ENCODE data around the gene CD99L2. TPM values are rescaled to one million over a fixed set of nuclear protein-coding genes. Genes with fewer than 3 reads are reported as not detected.
"Not testable (repeated sequence)": the region's sequence is repeated elsewhere in the genome, so short reads cannot be mapped to it uniquely, and the experiment has no call there.

The CD99L2 gene
- total RNA-seq, 1 donor from 2014 or later = 33.2 TPM

DNA sequence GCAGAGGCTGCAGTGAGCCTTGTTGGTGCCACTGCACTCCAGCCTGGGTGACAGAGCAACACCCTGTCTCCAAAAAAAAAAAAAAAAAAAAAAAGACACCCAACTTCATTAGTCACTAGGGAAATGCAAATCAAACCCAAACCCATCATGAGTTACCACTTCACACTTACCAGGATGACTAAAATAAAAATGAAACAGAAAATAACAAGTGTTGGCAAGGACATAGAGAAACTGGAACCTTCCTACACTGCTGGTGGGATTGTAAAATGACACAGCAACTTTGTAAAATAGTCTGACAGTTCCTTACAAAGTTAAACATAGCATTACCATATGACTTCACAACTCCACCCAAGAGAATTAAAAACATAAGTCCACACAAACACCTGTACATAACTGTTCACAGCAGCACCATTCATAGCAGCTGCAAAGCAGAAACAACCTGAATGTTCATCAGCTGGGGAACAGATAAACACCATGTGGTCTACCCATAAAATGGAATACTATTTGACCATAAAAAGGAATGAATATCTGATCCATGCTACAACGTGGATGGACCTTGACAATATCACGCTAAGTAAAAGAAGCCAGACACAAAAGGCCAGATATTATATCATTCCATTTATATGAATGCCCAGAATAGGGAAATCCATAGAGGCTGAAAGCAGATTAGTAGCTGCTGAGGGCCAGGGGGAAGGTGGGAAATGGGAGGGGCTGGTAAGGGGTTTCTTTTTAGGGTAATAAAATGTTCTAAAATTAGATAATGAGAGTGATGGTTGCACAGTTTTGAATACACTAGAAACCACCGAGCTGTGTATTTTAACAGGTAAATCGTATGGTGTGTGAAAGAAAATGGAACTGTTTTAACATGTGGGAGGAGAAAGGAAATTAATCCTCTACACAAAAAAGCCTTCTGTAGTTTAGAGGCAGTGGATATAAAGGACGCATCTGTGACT, 18.3 kb downstream of the CD99L2 start:
- intact Hi-C loops (cut with DNase I) = no loop called here
- Histone ChIP-seq H3K9me3 (no peaks in the 10 kb centered on the region), H3K27me3 (ENCODE audit: low read depth) (no peaks in the 10 kb centered on the region), H3K36me3 (no peaks in the 10 kb centered on the region), H3K4me3 (no peak overlapping the region), H3K27ac (no peak overlapping the region), H3K4me1 (no peaks in the 10 kb centered on the region)
- TF ChIP-seq, protein P1, sequence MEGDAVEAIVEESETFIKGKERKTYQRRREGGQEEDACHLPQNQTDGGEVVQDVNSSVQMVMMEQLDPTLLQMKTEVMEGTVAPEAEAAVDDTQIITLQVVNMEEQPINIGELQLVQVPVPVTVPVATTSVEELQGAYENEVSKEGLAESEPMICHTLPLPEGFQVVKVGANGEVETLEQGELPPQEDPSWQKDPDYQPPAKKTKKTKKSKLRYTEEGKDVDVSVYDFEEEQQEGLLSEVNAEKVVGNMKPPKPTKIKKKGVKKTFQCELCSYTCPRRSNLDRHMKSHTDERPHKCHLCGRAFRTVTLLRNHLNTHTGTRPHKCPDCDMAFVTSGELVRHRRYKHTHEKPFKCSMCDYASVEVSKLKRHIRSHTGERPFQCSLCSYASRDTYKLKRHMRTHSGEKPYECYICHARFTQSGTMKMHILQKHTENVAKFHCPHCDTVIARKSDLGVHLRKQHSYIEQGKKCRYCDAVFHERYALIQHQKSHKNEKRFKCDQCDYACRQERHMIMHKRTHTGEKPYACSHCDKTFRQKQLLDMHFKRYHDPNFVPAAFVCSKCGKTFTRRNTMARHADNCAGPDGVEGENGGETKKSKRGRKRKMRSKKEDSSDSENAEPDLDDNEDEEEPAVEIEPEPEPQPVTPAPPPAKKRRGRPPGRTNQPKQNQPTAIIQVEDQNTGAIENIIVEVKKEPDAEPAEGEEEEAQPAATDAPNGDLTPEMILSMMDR (IDR thresholded peaks at IDR 0.05) = no peak
- ATAC-seq = no peak
- no peak for DNase-seq

DNA sequence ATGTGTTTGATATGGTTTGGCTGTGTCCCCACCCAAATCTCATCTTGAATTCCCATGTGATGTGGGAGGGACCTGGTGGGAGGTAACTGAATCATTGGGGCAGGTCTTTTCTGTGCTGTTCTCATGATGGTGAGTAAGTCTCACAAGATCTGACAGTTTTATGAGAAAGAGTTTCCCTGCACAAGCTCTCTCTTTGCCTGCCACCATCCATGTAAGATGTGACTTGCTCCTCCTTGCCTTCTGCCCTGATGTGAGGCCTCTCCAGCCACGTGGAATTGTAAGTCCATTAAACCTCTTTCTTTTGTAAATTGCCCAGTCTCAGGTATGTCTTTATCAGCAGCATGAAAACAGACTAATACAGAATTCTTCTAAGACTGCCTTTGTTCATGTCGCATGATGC, 22.8 kb downstream of the CD99L2 start:
- intact Hi-C loops (cut with DNase I); H3K27me3 ChIP-seq (ENCODE audit: low read depth); H3K36me3 ChIP-seq; ATAC-seq; DNase-seq; H3K27ac ChIP-seq; H3K9me3 ChIP-seq; H3K4me3 ChIP-seq; H3K4me1 ChIP-seq: not testable (repeated sequence)

DNA sequence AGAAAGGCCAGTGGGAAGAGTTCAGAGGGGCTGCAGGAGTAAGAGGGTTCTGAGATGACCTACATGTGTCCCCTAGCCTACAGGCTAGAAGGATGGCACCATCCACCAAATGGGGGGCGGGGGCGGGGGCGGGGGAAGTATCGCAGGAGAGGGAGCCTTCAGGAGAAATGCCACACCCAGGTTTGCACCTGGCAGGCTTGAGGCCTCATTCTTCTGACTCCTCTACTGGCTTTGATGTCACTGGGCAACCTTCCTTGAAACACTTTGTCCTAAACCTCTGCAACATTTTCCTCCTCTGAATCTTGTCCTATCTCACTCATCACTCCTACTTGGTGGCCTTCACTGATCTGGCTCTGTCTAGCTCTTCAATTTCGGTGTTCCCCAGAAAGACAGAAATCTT, 24.0 kb downstream of the CD99L2 start:
- H3K27ac ChIP-seq = no peak overlapping the region
- no peaks in the 10 kb centered on the region for H3K36me3 ChIP-seq
- intact Hi-C loops (cut with DNase I) = no loop called here
- H3K4me1 ChIP-seq = peaks cover 3% of the 10 kb centered on the region
- no peaks in the 10 kb centered on the region for H3K9me3 ChIP-seq
- no peak for DNase-seq
- no peak overlapping the region for H3K4me3 ChIP-seq
- no peaks in the 10 kb centered on the region for H3K27me3 ChIP-seq (ENCODE audit: low read depth)
- no peak for ATAC-seq
- TF ChIP-seq, protein P1 (IDR thresholded peaks at IDR 0.05) = no peak

DNA sequence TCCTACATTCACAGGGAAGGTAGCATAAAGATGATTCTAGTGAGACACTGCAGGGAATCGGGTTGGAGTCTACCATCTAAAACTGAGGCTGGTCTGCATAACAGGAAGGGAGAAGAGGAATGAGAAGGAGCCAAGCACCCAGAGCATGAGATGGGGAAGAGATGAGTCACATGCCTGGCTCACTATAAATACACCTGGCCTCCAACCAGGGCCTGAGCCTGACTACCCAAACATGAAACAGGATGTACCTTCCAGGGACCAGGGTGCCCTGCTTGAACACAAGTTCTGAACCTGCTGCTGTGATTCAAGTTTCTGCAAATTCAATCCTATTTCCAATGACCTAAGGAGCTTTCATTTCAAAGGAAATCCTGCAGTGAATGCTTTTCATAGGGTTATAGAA, 24.9 kb downstream of the CD99L2 start:
- peak in 1 of 2 donors; percentile 29 for ATAC-seq
- TF ChIP-seq, protein P1 (IDR thresholded peaks at IDR 0.05) = no peak
- H3K27ac ChIP-seq = no peak overlapping the region
- no peak for DNase-seq
- intact Hi-C loops (cut with DNase I) = no loop called here
- no peaks in the 10 kb centered on the region for H3K27me3 ChIP-seq (ENCODE audit: low read depth)
- no peaks in the 10 kb centered on the region for H3K36me3 ChIP-seq
- H3K4me3 ChIP-seq = no peak overlapping the region
- H3K4me1 ChIP-seq = peaks cover 3% of the 10 kb centered on the region
- no peaks in the 10 kb centered on the region for H3K9me3 ChIP-seq

DNA sequence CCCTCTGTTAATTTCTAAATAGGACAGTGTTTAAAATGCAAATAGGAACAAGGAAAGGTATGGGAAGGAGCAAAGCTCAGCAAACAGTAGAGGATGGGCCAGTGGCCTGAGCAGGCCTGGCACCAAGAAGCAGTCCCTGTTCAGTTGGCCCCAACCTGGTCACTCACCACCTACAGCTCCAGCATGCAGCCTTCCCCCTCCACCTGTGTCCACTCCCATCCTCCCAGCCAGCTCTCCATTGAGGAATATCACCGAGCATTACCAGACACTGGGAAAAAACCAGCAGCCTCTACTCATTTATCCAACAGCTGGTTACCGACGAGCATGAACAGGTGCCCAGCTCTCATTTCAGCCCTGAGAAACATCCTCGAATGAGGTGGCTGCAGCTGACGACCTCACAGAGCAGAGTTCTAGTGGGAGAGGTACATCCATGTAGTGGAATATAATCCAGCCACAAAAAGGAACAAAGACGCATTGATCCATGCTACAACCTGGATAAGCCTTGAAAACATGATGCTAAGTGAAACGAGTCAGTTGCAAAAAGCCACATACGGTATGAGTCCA, 25.6 kb downstream of the CD99L2 start:
- DNase-seq = no peak
- no peaks in the 10 kb centered on the region for H3K9me3 ChIP-seq
- no peaks in the 10 kb centered on the region for H3K27me3 ChIP-seq (ENCODE audit: low read depth)
- intact Hi-C loops (cut with DNase I) = no loop called here
- H3K36me3 ChIP-seq = no peaks in the 10 kb centered on the region
- TF ChIP-seq, protein P1 (IDR thresholded peaks at IDR 0.05) = no peak
- H3K4me3 ChIP-seq = no peak overlapping the region
- no peak for ATAC-seq
- H3K4me1 ChIP-seq = peaks cover 3% of the 10 kb centered on the region
- no peak overlapping the region for H3K27ac ChIP-seq

DNA sequence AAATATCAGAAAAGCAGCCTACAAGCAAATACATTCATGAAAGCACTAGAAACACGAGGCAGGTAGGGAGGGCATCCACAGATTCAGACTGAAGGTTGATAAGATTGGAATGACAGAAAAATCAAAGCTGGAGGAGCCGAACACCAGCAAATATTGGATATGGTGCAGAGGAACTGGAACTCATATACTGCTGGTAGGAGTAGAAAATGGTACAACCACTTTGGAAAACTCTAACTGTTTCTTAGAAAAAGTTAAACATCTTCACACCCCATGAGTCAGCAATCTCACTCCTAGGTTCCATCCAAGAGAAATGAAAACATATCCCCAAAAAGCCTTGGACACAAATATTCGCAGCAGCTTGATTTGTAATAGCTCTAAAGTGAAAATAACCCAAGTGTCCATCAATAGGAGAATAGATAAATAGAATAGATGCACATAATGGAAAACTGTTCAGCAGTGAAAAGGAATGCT, 27.1 kb downstream of the CD99L2 start:
- intact Hi-C loops (cut with DNase I) = no loop called here
- H3K4me3 ChIP-seq = no peak overlapping the region

More for the DNA sequence above, 27.1 kb downstream of the CD99L2 start:
- TF ChIP-seq, protein P1 (IDR thresholded peaks at IDR 0.05) = no peak
- Histone ChIP-seq H3K4me1 (peaks cover 3% of the 10 kb centered on the region), H3K27me3 (ENCODE audit: low read depth) (no peaks in the 10 kb centered on the region), H3K36me3 (no peaks in the 10 kb centered on the region), H3K27ac (no peak overlapping the region), H3K9me3 (no peaks in the 10 kb centered on the region)
- ATAC-seq = no peak
- no peak for DNase-seq

Data from lower lobe of right lung (tissue), 2 donors.